GM18868 (cell line): ENCODE measurements around the gene FMN1.

ENCODE experiments used
- ATAC-seq: cut with Tn5 transposase; IDR thresholded peaks from one replicate; pipeline ENCODE4 v1.9.1; 2021; ENCODE audit warnings: mild to moderate bottlenecking, moderate library complexity; ENCODE audit not compliant: unreplicated experiment

Gene FMN1

GRCh38 chr15:33027306-33028035, 167.0 kb downstream of the FMN1 start:
- no peak for ATAC-seq

GRCh38 chr15:33026614-33027013, 167.9 kb downstream of the FMN1 start:
- ATAC-seq: no peak

- no peak for ATAC-seq
These were observed 171.9 kb downstream of the FMN1 start for GRCh38 chr15:33022629-33023028.

- ATAC-seq: no peak
These were observed 172.6 kb downstream of the FMN1 start for GRCh38 chr15:33021806-33022389.

- no peak for ATAC-seq
These were observed 175.0 kb downstream of the FMN1 start for GRCh38 chr15:33019354-33019981.

- no peak for ATAC-seq
These were observed 178.0 kb downstream of the FMN1 start for GRCh38 chr15:33016405-33017024.

- no peak for ATAC-seq
These were observed 179.9 kb downstream of the FMN1 start for GRCh38 chr15:33014586-33014985.

- ATAC-seq: no peak
These were observed 180.6 kb downstream of the FMN1 start for GRCh38 chr15:33013827-33014445.

- ATAC-seq: no peak
These were observed 182.5 kb downstream of the FMN1 start for GRCh38 chr15:33011976-33012375.

- no peak for ATAC-seq
These were observed 184.9 kb downstream of the FMN1 start for GRCh38 chr15:33009603-33010002.

GRCh38 chr15:33009026-33009425, 185.5 kb downstream of the FMN1 start:
- no peak for ATAC-seq

- ATAC-seq: no peak
These were observed 186.1 kb downstream of the FMN1 start for GRCh38 chr15:33008284-33008995.

GRCh38 chr15:33007303-33007855, 187.1 kb downstream of the FMN1 start:
- ATAC-seq: no peak

GRCh38 chr15:33005582-33005981, 188.9 kb downstream of the FMN1 start:
- ATAC-seq: peak; percentile 48

GRCh38 chr15:33001926-33002325, 192.6 kb downstream of the FMN1 start:
- ATAC-seq: no peak

- no peak for ATAC-seq
These were observed 195.4 kb downstream of the FMN1 start for GRCh38 chr15:32998979-32999672.

- no peak for ATAC-seq
These were observed 196.3 kb downstream of the FMN1 start for GRCh38 chr15:32998182-32998581.

- peak; percentile 42 for ATAC-seq
These were observed 199.6 kb downstream of the FMN1 start for GRCh38 chr15:32994810-32995424.

- no peak for ATAC-seq
These were observed 201.2 kb downstream of the FMN1 start for GRCh38 chr15:32993285-32993684.
